GM13977 (cell line): ENCODE measurements around the gene PGRMC1.
"Not testable (repeated sequence)": the region's sequence is repeated elsewhere in the genome, so short reads cannot be mapped to it uniquely, and the experiment has no call there.

Experiments
- DNase-seq: peaks from one replicate; pipeline ENCODE4 v3.0.0; 2012; ENCODE audit warnings: low spot score
- in situ Hi-C: fragments of 300-500 bp; cut with MboI; formaldehyde crosslinking; loops from one replicate; pipeline ENCODE4 v1.12.0; 2022; ENCODE audit warnings: low sequenced_read_pairs, low pct_unique_long_range_greater_than_20kb, mixed read lengths, inconsistent platforms; ENCODE audit not compliant: unreplicated experiment
- TF ChIP-seq, protein P1 (sequence below): IDR thresholded peaks from 2 replicates; pipeline ENCODE4 v1.5.1; 2012; ENCODE audit warnings: mild to moderate bottlenecking, control low read depth; ENCODE audit not compliant: insufficient read depth; ENCODE audit errors: extremely low read depth, missing control alignments

The PGRMC1 gene

DNA sequence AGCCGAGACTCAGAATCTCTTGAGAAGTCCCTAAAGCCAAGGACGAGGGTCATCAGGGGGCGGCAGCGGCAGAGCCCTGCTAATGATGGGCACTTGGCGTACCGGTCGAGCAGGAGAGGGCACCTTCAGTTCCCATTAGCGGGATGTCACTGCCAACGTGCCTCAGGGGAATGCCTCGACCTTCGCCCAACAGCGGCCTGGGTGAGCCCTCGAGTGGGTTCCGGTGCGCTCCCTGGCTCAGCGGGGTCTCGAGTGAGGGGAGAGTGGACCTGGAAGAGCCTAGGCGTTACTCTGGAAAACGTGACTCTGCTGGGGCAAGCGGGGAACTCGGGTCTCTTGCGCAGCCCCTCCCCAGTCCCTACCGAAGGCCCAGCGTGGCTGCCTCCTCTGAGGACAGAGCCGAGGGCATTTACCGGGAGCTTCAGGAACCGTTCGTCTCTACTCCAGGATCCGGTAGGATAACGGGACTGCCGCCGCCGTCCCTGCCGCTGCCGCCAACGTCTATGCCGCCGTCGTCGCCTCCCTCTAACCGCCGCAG, 36.9 kb downstream of the PGRMC1 start:
- TF ChIP-seq, protein P1, sequence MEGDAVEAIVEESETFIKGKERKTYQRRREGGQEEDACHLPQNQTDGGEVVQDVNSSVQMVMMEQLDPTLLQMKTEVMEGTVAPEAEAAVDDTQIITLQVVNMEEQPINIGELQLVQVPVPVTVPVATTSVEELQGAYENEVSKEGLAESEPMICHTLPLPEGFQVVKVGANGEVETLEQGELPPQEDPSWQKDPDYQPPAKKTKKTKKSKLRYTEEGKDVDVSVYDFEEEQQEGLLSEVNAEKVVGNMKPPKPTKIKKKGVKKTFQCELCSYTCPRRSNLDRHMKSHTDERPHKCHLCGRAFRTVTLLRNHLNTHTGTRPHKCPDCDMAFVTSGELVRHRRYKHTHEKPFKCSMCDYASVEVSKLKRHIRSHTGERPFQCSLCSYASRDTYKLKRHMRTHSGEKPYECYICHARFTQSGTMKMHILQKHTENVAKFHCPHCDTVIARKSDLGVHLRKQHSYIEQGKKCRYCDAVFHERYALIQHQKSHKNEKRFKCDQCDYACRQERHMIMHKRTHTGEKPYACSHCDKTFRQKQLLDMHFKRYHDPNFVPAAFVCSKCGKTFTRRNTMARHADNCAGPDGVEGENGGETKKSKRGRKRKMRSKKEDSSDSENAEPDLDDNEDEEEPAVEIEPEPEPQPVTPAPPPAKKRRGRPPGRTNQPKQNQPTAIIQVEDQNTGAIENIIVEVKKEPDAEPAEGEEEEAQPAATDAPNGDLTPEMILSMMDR: no peak
- in situ Hi-C loops: no loop called here
- no peak for DNase-seq

DNA sequence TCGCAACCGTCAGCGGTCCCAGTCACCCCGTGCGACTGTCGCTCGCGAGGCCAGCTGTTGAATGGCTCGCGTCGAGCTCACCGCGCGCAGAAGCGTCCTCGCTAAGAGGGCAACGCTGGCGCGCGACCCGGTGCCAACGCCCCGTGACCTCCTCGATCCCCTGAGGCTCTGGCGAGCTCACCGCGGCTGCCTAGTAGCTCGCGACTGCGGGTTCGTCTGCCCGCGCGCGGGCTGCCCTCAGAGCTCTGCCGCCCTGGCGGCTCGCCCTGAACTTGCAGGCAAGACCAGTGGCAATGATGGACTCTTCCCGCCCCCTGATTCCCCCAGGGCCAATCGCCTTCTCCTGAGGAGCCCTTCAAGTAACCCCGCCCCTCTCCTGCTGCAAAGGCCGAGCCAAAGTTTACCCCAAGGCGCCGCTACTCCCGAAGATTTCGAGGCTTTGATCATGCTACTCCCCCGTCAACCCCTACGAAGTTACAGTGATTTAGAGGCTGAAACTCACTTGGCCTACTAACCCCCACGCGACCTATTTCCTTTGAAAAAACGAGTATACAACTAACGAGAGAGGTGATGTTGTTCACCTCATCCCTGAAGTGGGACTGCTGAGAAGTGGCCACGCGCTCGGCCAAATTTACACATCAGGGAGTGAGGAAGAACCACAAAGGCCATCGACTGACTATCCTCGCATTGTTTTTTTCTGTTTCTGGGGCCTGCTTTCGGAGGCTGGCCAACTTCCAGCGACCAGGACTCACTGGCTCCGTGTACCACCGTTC, 37.5 kb downstream of the PGRMC1 start:
- no peak for DNase-seq
- TF ChIP-seq, protein P1: peak; percentile 4
- in situ Hi-C loops: no loop called here

DNA sequence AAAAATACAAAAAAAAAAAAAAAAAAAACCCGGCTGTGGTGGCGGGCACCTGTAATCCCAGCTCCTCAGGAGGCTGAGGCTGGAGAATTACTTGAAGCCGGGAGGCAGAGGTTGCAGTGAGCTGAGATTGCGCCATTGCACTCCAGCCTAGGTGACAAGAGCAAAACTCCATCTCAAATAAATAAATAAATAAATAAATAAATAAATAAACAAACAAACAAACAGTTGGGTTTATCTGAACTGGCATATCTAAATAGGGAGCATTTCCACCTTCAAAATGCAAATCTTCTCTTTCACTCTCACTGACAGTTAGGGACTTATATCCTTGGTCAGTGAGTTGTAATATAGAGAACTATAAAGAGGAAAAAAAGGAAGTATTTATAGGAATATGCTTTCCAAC, 46.3 kb downstream of the PGRMC1 start:
- DNase-seq, in situ Hi-C loops: not testable (repeated sequence)

DNA sequence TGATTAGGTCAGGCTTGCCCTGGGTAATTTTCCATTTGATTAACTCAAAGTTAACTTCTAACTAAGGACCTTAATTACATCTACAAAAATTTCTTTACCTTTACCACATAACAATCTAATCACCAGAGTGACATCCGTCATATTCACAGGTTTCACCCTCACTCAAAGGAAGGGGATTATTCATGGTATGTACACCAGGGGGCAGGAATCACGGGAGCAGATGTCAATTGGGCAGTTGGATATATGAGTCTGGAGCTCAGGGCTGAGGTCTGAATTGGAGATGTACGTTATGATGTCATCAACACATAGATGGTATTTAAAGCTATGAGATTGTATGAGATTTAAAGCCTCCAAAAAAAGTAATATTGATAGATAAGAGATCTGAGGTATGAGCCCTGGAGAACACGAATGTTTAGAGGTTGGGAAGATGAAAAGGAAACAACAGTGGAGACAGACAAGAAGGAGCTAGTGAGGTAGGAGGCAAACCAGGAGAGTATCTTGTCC, 52.9 kb downstream of the PGRMC1 start:
- no peak for DNase-seq
- in situ Hi-C loops: no loop called here
- TF ChIP-seq, protein P1: no peak

DNA sequence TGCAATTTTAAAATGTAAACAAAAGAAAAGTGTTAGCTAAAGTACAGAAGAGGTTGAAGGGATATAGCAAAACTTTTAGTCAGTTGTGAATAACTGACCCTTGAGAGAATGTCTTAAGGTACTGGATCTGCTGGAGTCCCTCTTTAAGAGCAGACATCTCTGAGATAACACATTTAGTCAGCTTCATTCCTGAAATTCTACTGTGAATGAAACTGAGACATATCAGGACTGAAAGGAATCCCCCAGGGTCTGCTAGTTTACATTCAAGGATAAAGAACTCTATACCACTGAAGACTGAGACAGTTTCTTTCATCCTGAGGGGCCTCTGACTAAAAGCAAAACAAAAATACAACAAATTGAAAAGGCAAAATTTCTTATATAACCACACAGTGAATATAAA, 54.4 kb downstream of the PGRMC1 start:
- DNase-seq: no peak
- in situ Hi-C loops: no loop called here
- TF ChIP-seq, protein P1: no peak

DNA sequence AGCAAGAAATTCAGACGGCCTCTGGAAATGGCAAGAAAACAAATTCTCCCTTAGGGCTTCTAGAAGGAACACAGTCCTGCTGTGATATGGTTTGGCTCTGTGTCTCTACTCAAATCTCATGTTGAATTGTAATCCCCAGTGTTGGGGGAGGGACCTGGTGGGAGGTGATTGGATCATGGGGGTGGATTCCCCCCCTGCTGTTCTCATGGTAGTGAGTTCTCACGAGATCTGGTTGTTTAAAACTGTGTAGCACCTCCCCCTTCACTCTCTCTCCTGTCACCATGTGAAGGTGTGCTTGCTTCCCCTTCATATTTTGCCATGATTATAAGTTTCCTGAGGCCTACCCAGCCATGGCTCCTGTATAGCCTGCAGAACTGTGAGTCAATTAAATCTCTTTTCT, 55.2 kb downstream of the PGRMC1 start:
- in situ Hi-C loops: not testable (repeated sequence)

DNA sequence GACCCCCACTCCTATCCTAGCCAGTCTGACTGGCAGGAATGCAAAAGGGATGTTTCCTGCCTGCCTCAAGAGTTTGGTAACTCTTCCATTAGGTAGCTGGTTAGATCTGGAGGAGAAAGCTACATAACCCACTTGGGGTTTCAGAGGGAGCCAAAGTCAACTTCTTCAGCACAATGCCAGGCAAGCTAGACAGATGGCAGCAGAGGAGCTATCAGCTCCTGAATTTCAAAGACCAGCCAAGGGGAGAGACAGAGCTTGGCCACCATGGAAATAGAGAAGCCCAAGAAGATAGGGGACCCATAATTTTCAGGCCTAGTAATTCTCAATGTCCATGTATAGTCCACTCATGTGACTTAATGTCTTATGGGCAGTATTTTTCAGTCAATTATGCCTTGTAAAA, 56.4 kb downstream of the PGRMC1 start:
- no peak for DNase-seq
- TF ChIP-seq, protein P1: no peak
- in situ Hi-C loops: no loop called here

More for the DNA sequence above, 55.2 kb downstream of the PGRMC1 start:
- not testable (repeated sequence) for DNase-seq
